GM12865 (cell line): ENCODE measurements around the gene ATRAID.

Source experiments
- DNase-seq: peaks from one replicate; pipeline ENCODE4 v3.0.0; 2010; ENCODE audit warnings: low read depth
- H3K4me3 ChIP-seq: 2 replicates; pipeline ENCODE4 v1.5.1; 2011; ENCODE audit warnings: mild to moderate bottlenecking, low read depth, low read length, control low read depth
- TF ChIP-seq, protein P1 (sequence below): IDR thresholded peaks from 2 replicates; pipeline ENCODE4 v1.5.1; 2011; ENCODE audit warnings: low read length, control low read depth, low read depth, inconsistent platforms; ENCODE audit not compliant: insufficient read depth; ENCODE audit errors: missing control alignments

ATRAID gene

DNA sequence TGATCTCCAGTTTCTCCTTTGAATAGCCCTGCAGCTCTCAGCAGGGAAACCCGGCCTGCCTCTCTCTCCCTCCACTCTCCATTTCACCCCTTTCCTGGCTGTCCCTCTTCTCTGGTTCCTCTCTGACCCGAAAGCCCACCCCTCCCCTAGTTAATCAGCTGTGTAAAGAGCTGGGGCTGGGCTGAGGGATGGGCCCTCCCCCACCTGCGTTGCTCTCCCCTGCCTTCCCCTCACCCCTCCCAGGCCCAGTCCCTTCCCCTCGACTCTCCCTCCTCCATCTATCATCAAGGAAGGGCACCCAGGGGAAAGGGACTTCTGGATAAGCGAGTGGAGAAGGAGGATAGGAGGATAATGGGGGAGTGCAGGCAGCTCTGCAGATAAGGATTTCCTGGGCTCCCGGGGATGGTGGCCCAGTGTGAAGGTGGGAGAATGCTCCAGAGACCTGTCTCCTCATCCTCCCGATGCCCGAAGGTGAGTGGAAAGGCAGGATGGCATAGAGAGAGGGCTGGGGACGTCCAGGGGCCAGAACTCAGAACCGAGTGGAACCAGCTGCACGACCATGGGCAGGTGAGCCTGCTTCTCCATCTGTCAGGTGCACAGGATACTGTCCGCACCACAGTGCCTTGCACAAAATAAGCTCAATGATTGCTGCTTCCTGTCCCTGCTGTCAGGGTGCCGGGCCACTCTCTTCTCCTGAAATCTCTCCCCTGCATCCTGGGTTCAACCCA lies 39.0 kb downstream of the ATRAID start:
- H3K4me3 ChIP-seq, result no peak overlapping the region
- TF ChIP-seq, protein P1, sequence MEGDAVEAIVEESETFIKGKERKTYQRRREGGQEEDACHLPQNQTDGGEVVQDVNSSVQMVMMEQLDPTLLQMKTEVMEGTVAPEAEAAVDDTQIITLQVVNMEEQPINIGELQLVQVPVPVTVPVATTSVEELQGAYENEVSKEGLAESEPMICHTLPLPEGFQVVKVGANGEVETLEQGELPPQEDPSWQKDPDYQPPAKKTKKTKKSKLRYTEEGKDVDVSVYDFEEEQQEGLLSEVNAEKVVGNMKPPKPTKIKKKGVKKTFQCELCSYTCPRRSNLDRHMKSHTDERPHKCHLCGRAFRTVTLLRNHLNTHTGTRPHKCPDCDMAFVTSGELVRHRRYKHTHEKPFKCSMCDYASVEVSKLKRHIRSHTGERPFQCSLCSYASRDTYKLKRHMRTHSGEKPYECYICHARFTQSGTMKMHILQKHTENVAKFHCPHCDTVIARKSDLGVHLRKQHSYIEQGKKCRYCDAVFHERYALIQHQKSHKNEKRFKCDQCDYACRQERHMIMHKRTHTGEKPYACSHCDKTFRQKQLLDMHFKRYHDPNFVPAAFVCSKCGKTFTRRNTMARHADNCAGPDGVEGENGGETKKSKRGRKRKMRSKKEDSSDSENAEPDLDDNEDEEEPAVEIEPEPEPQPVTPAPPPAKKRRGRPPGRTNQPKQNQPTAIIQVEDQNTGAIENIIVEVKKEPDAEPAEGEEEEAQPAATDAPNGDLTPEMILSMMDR, result no peak
- no peak for DNase-seq

GRCh38 chr2:27251766-27252165 lies 39.9 kb downstream of the ATRAID start:
- TF ChIP-seq, protein P1, result no peak
- no peak for DNase-seq
- H3K4me3 ChIP-seq, result no peak overlapping the region

DNA sequence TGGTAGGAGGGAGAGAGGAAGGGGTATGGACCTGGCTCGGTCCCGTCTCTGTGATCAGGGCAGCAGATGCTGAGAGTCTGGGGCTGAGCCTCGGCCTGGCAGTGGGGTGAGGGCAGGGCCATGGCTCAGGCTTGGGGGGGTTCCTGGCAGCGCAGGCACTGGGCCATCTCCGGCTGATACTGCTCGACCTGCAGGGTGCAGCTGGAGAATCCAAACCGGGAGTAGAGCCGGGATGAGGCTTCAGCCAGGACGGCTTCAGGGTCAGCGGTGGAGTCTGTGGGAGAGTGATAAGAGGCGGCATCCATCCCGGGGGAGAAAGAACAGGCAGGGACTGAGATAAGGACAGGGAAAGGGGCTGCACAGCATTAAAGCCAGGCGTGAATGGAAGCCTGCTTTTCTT lies 43.3 kb downstream of the ATRAID start:
- TF ChIP-seq, protein P1, result no peak
- no peak for DNase-seq

DNA sequence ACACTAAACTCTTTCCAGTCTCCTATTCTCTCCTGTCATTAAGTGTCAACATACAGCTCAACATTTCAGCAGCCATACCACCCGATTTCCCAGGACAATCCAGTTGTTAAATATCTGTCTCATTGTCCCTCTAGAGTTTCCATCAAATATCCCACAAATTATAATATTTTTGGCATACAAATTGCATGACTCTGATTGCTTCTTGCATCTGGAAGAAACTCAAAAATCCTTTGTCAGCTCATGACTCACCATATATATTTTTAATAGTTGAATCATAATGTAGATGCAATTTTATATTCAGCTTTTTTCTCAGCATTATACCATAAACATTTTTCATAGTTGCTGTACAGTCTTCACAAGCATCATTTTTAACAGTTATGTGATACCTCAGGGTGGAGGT lies 43.8 kb downstream of the ATRAID start:
- no peak for DNase-seq
- no peak overlapping the region for H3K4me3 ChIP-seq
- TF ChIP-seq, protein P1, result no peak

More for the DNA sequence above, 43.3 kb downstream of the ATRAID start:
- H3K4me3 ChIP-seq, result no peak overlapping the region

- DNase-seq, result no peak
- no peak overlapping the region for H3K4me3 ChIP-seq
- TF ChIP-seq, protein P1, result no peak
These were observed 45.1 kb downstream of the ATRAID start for GRCh38 chr2:27256855-27257454.

DNA sequence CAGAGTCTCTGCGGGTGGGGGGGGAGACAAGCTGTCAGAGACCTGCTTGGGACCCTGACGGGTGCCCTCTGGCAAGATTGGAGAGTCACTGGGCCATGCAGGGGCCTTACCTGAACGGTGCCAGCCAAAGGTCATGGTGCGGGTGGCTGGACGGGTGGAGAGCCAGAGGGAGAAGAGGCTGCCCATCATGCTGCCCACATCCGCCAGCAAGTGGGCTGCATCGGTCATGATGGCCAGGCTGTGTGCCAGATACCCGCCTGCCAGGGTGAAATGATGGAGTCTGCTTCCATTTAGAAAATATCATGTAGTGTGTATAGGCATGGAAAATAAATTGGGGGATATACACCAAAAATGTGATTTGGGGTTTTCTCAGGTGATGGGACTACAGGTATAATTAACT lies 46.2 kb downstream of the ATRAID start:
- DNase-seq, result no peak
- no peak overlapping the region for H3K4me3 ChIP-seq
- TF ChIP-seq, protein P1, result no peak
